Loucy (cell line): ENCODE results near the gene TRDMT1.

ENCODE experiments used
- H2AFZ ChIP-seq: fragments of 200-600 bp; sonication (generic); 2 replicates; pipeline ENCODE4 v1.6.0; 2016; ENCODE audit warnings: antibody characterized with exemption, mild to moderate bottlenecking, low read length, moderate library complexity
- H3F3A ChIP-seq: fragments of 200-600 bp; 2 replicates; pipeline ENCODE4 v1.6.0; 2016; ENCODE audit warnings: antibody characterized with exemption, low read depth, mild to moderate bottlenecking
- H3K27me3 ChIP-seq: fragments of 200-600 bp; sonication (generic); 2 replicates; pipeline ENCODE4 v1.6.1; 2014; ENCODE audit warnings: low read length, mild to moderate bottlenecking; ENCODE audit not compliant: insufficient read depth, poor library complexity, severe bottlenecking
- H3K36me3 ChIP-seq: fragments of 200-600 bp; sonication (generic); 2 replicates; pipeline ENCODE4 v1.6.1; 2016; ENCODE audit warnings: low read length; ENCODE audit not compliant: insufficient read depth
- H3K4me1 ChIP-seq: fragments of 200-600 bp; sonication (generic); 2 replicates; pipeline ENCODE4 v1.5.1; 2014; ENCODE audit warnings: low read length, mild to moderate bottlenecking; ENCODE audit not compliant: insufficient read depth, poor library complexity, severe bottlenecking
- H3K4me2 ChIP-seq: fragments of 200-600 bp; sonication (generic); 2 replicates; pipeline ENCODE4 v1.6.0; 2014; ENCODE audit warnings: antibody characterized with exemption, low read length, low read depth, mild to moderate bottlenecking; ENCODE audit not compliant: poor library complexity, severe bottlenecking
- H3K4me3 ChIP-seq: fragments of 200-600 bp; sonication (generic); 2 replicates; pipeline ENCODE4 v1.5.1; 2014; ENCODE audit warnings: low read length, mild to moderate bottlenecking, mixed read lengths; ENCODE audit not compliant: poor library complexity, severe bottlenecking
- H3K79me2 ChIP-seq: fragments of 200-600 bp; sonication (generic); 2 replicates; pipeline ENCODE4 v1.6.1; 2014; ENCODE audit warnings: low read length; ENCODE audit not compliant: insufficient read depth
- H3K9ac ChIP-seq: fragments of 200-600 bp; sonication (generic); 2 replicates; pipeline ENCODE4 v1.6.0; 2014; ENCODE audit warnings: mild to moderate bottlenecking, low read depth, low read length, moderate library complexity; ENCODE audit not compliant: poor library complexity, severe bottlenecking
- H3K9me2 ChIP-seq: fragments of 200-600 bp; sonication (generic); replicated peaks from 2 replicates; pipeline ENCODE4 v1.6.1; 2016; ENCODE audit warnings: low read depth, low read length, mixed read lengths
- H3K9me3 ChIP-seq: fragments of 200-600 bp; sonication (generic); 2 replicates; pipeline ENCODE4 v1.6.1; 2014; ENCODE audit warnings: mild to moderate bottlenecking, antibody characterized with exemption, low read length, low read depth; ENCODE audit not compliant: insufficient read depth
- H4K20me1 ChIP-seq: fragments of 200-600 bp; sonication (generic); 2 replicates; pipeline ENCODE4 v1.6.0; 2014; ENCODE audit warnings: antibody characterized with exemption, low read length, mild to moderate bottlenecking; ENCODE audit not compliant: insufficient read depth, poor library complexity, severe bottlenecking
- EZH2phosphoT487 ChIP-seq: fragments of 200-600 bp; IDR thresholded peaks from 2 replicates; pipeline ENCODE4 v1.6.1; 2018; ENCODE audit warnings: antibody characterized with exemption, mild to moderate bottlenecking, moderate library complexity, borderline replicate concordance
- TF ChIP-seq, protein P1 (sequence below): fragments of 200-600 bp; sonication (generic); conservative IDR thresholded peaks from 2 replicates; pipeline ENCODE4 v1.5.1; 2014; ENCODE audit warnings: mild to moderate bottlenecking, antibody characterized with exemption, low read length

Gene TRDMT1

DNA sequence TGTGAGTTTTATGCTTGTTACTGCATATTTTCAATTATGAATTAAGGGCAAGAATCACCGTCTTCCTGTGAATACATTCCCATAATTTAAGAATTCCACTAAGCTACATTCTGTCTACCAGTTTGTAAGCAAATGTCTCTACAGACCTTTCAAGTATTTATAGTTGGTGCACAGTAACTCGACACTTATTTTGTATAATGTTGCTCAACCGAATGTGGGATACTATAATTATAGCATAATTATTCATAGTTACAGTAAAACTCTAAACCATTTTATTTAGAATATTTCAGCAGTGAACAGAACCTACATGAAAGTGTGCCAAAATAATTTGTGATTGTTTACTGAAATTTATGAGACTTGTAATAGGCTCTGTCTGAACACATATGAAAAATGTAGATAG lies 54.6 kb downstream of the TRDMT1 start:
- Histone ChIP-seq H3K9me3 (no peaks in the 10 kb centered on the region), H3K4me1 (peaks cover 6% of the 10 kb centered on the region), H2AFZ (no peak overlapping the region), H3K9me2 (no peaks in the 10 kb centered on the region), H3F3A (no peaks in the 10 kb centered on the region), H3K27me3 (no peaks in the 10 kb centered on the region), H3K4me3 (no peak overlapping the region), H3K36me3 (no peaks in the 10 kb centered on the region), H3K79me2 (no peaks in the 10 kb centered on the region), H3K4me2 (no peak overlapping the region), H4K20me1 (no peaks in the 10 kb centered on the region), H3K9ac (no peak overlapping the region)
- TF ChIP-seq EZH2phosphoT487 = no peak
- TF ChIP-seq, protein P1, sequence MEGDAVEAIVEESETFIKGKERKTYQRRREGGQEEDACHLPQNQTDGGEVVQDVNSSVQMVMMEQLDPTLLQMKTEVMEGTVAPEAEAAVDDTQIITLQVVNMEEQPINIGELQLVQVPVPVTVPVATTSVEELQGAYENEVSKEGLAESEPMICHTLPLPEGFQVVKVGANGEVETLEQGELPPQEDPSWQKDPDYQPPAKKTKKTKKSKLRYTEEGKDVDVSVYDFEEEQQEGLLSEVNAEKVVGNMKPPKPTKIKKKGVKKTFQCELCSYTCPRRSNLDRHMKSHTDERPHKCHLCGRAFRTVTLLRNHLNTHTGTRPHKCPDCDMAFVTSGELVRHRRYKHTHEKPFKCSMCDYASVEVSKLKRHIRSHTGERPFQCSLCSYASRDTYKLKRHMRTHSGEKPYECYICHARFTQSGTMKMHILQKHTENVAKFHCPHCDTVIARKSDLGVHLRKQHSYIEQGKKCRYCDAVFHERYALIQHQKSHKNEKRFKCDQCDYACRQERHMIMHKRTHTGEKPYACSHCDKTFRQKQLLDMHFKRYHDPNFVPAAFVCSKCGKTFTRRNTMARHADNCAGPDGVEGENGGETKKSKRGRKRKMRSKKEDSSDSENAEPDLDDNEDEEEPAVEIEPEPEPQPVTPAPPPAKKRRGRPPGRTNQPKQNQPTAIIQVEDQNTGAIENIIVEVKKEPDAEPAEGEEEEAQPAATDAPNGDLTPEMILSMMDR = no peak

DNA sequence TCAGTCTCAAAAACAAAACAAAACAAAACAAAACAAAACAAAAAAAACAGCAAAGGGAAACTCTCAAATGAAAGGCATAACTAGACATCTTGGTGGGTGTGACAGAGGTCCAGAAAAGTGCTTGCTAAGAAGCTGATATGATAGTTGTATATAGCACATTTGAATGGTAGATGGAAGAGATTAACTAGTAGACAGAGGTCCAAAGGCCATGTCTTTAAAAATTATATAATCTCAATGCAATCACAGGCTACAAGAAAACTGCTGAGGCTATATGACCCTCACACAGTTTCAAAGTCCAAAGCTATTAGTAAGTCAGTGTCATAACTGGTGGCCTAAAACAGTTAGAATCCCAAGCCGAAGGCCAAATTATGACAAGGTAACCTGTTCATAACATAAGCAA lies 56.2 kb downstream of the TRDMT1 start:
- H3K9ac ChIP-seq = no peak overlapping the region
- H3K79me2 ChIP-seq = no peaks in the 10 kb centered on the region
- no peaks in the 10 kb centered on the region for H3K36me3 ChIP-seq
- H3K27me3 ChIP-seq = no peaks in the 10 kb centered on the region
- TF ChIP-seq, protein P1 = no peak
- no peak for TF ChIP-seq EZH2phosphoT487
- H2AFZ ChIP-seq = no peak overlapping the region
- no peaks in the 10 kb centered on the region for H3F3A ChIP-seq
- H3K4me2 ChIP-seq = no peak overlapping the region
- H4K20me1 ChIP-seq = no peaks in the 10 kb centered on the region
- no peak overlapping the region for H3K4me3 ChIP-seq
- peaks cover 13% of the 10 kb centered on the region for H3K4me1 ChIP-seq
- H3K9me3 ChIP-seq = no peaks in the 10 kb centered on the region
- H3K9me2 ChIP-seq = no peaks in the 10 kb centered on the region

DNA sequence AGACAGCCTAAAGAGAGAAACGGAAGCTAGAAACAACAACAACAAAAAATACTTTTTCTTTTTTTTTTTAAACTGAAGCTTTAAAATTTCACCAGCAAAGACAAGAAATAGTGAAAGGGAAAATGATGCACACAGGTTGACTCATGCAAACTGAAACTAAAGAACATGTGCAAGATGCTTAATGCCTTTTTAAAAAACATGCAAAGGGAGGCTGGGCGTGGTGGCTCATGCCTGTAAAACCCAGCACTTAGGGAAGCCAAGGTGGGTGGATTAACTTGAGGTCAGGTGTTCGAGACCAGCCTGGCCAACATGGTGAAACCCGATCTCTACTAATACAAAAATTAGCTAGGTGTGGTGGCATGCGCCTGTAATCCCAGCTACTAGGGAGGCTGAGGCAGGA lies 56.7 kb downstream of the TRDMT1 start:
- H3K4me2 ChIP-seq = no peak overlapping the region
- no peak overlapping the region for H3K9ac ChIP-seq
- no peaks in the 10 kb centered on the region for H3K9me3 ChIP-seq
- H3K9me2 ChIP-seq = no peaks in the 10 kb centered on the region
- H3K27me3 ChIP-seq = no peaks in the 10 kb centered on the region
- no peaks in the 10 kb centered on the region for H3K36me3 ChIP-seq
- H3K79me2 ChIP-seq = no peaks in the 10 kb centered on the region
- no peaks in the 10 kb centered on the region for H3F3A ChIP-seq
- H4K20me1 ChIP-seq = no peaks in the 10 kb centered on the region
- peaks cover 13% of the 10 kb centered on the region for H3K4me1 ChIP-seq
- no peak for TF ChIP-seq EZH2phosphoT487
- H3K4me3 ChIP-seq = no peak overlapping the region
- no peak overlapping the region for H2AFZ ChIP-seq

DNA sequence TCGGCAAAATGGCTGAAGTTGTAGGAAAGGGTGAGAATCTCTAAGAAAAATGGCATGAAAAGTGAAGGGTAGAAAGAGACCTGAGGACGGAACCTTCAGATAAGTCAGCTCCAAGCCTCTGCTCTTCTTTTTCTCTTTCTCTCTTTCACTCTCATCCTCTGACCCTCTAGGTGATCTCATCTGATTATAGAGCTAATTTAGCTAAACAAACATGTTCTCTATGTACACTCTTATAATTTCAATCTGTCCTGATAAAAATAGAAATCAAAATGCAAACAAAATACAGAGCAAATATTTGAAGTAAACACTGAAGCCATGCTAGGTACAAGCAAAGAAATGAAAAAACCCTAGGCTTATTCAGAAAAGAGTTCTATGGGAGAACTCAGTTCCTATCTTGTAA lies 57.4 kb downstream of the TRDMT1 start:
- Histone ChIP-seq H3K79me2 (no peaks in the 10 kb centered on the region), H3K9me2 (no peaks in the 10 kb centered on the region), H3K9ac (no peak overlapping the region), H3F3A (no peaks in the 10 kb centered on the region), H3K9me3 (no peaks in the 10 kb centered on the region), H4K20me1 (no peaks in the 10 kb centered on the region), H3K4me3 (no peak overlapping the region), H3K36me3 (no peaks in the 10 kb centered on the region), H3K4me2 (no peak overlapping the region), H2AFZ (no peak overlapping the region), H3K27me3 (no peaks in the 10 kb centered on the region), H3K4me1 (peaks cover 13% of the 10 kb centered on the region)
- TF ChIP-seq, protein P1 = no peak
- TF ChIP-seq EZH2phosphoT487 = no peak
